Neural progenitor cell (in vitro differentiated cells): ENCODE measurements around the gene RHO.

Experiments
- CTCF ChIP-seq: fragments of 200-600 bp; sonication (generic); IDR thresholded peaks from 2 replicates; pipeline ENCODE4 v1.5.1; 2017; ENCODE audit warnings: antibody characterized with exemption, mild to moderate bottlenecking
- EZH2phosphoT487 ChIP-seq: fragments of 200-600 bp; sonication (generic); IDR thresholded peaks from 2 replicates; pipeline ENCODE4 v1.6.1; 2017; ENCODE audit warnings: antibody characterized with exemption

GRCh38 chr3:129539206-129539605, 10.8 kb downstream of the RHO start:
- TF ChIP-seq EZH2phosphoT487, result no peak
- no peak for TF ChIP-seq CTCF
